Measurements from ENCODE around the gene NPY4R. TPM values are rescaled to one million over a fixed set of nuclear protein-coding genes. Genes with fewer than 3 reads are reported as not detected.
"Not testable (repeated sequence)": the region's sequence is repeated elsewhere in the genome, so short reads cannot be mapped to it uniquely, and the experiment has no call there.

Gene NPY4R
- total RNA-seq, 4 donors from 2014 or later = not detected

GRCh38 chr10:46497401-46497800, 31.6 kb upstream of the NPY4R start:
- H3K9me3 ChIP-seq; H3K4me3 ChIP-seq; intact Hi-C loops (cut with DNase I; ENCODE audit: low total_unique reads): not testable (repeated sequence)

GRCh38 chr10:46491364-46492114, 25.8 kb upstream of the NPY4R start:
- H3K27ac ChIP-seq; H3K27me3 ChIP-seq; DNase-seq; H3K4me3 ChIP-seq; H3K36me3 ChIP-seq; intact Hi-C loops (cut with DNase I; ENCODE audit: low total_unique reads); H3K4me1 ChIP-seq; H3K9me3 ChIP-seq: not testable (repeated sequence)

More at GRCh38 chr10:46497401-46497800, 31.6 kb upstream of the NPY4R start:
- H3K36me3 ChIP-seq, DNase-seq, H3K27ac ChIP-seq, H3K27me3 ChIP-seq, H3K4me1 ChIP-seq: not testable (repeated sequence)

DNA sequence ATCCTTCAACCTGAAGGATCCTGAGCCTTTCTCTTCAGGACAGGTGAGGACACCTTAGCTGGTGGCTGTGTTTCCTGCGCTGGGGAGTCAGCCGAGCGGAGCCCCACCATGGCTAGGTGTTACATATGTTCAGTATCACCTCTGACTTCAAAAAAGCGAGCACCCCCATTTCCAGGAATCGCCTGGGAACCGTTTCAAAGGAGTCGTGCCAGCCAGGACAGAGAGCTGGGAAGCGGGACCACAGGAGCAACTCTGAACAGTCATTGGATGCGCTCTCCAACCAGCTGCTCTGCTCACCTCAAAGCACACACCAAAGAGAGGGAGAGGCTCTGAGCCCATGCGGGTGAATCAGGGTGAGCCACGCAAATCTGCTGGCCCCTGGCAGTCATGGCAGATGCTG, 24.5 kb upstream of the NPY4R start:
- H3K4me1 ChIP-seq; H3K36me3 ChIP-seq; H3K4me3 ChIP-seq; H3K27me3 ChIP-seq; H3K27ac ChIP-seq; H3K9me3 ChIP-seq; DNase-seq; intact Hi-C loops (cut with DNase I; ENCODE audit: low total_unique reads): not testable (repeated sequence)

GRCh38 chr10:46486459-46486858, 20.7 kb upstream of the NPY4R start:
- H3K9me3 ChIP-seq; H3K27me3 ChIP-seq; DNase-seq; H3K4me1 ChIP-seq; H3K27ac ChIP-seq; H3K36me3 ChIP-seq; H3K4me3 ChIP-seq; intact Hi-C loops (cut with DNase I; ENCODE audit: low total_unique reads): not testable (repeated sequence)

GRCh38 chr10:46474746-46475320, 9.1 kb upstream of the NPY4R start:
- H3K27ac ChIP-seq; intact Hi-C loops (cut with DNase I; ENCODE audit: low total_unique reads); H3K27me3 ChIP-seq; H3K36me3 ChIP-seq; H3K4me3 ChIP-seq; H3K4me1 ChIP-seq; DNase-seq; H3K9me3 ChIP-seq: not testable (repeated sequence)

- H3K36me3 ChIP-seq; H3K4me1 ChIP-seq; intact Hi-C loops (cut with DNase I; ENCODE audit: low total_unique reads): not testable (repeated sequence)
Observed at GRCh38 chr10:46473758-46474157, 8.0 kb upstream of the NPY4R start.

GRCh38 chr10:46470134-46470533, 4.4 kb upstream of the NPY4R start:
- H3K4me3 ChIP-seq; DNase-seq; H3K27me3 ChIP-seq; H3K36me3 ChIP-seq; H3K4me1 ChIP-seq; intact Hi-C loops (cut with DNase I; ENCODE audit: low total_unique reads); H3K9me3 ChIP-seq; H3K27ac ChIP-seq: not testable (repeated sequence)

More at GRCh38 chr10:46473758-46474157, 8.0 kb upstream of the NPY4R start:
- not testable (repeated sequence) for H3K27me3 ChIP-seq, H3K9me3 ChIP-seq, H3K4me3 ChIP-seq, DNase-seq, H3K27ac ChIP-seq

- intact Hi-C loops (cut with DNase I; ENCODE audit: low total_unique reads); H3K4me3 ChIP-seq; DNase-seq; H3K36me3 ChIP-seq; H3K27ac ChIP-seq; H3K4me1 ChIP-seq; H3K27me3 ChIP-seq; H3K9me3 ChIP-seq: not testable (repeated sequence)
Observed at GRCh38 chr10:46468119-46468809, 2.5 kb upstream of the NPY4R start.

- H3K27ac ChIP-seq; H3K4me1 ChIP-seq; H3K4me3 ChIP-seq; DNase-seq; H3K36me3 ChIP-seq; H3K9me3 ChIP-seq; H3K27me3 ChIP-seq; intact Hi-C loops (cut with DNase I; ENCODE audit: low total_unique reads): not testable (repeated sequence)
Observed at GRCh38 chr10:46463608-46464007, 2.1 kb downstream of the NPY4R start.

- H3K4me3 ChIP-seq; H3K4me1 ChIP-seq; H3K27ac ChIP-seq; intact Hi-C loops (cut with DNase I; ENCODE audit: low total_unique reads); H3K9me3 ChIP-seq; DNase-seq; H3K27me3 ChIP-seq; H3K36me3 ChIP-seq: not testable (repeated sequence)
Observed at GRCh38 chr10:46462276-46462675, 3.5 kb downstream of the NPY4R start.

- H3K4me3 ChIP-seq; H3K27me3 ChIP-seq; intact Hi-C loops (cut with DNase I; ENCODE audit: low total_unique reads); H3K9me3 ChIP-seq; DNase-seq; H3K4me1 ChIP-seq; H3K36me3 ChIP-seq; H3K27ac ChIP-seq: not testable (repeated sequence)
Observed at GRCh38 chr10:46459579-46459978, 6.2 kb downstream of the NPY4R start.

GRCh38 chr10:46457071-46457470, 8.7 kb downstream of the NPY4R start:
- DNase-seq; intact Hi-C loops (cut with DNase I; ENCODE audit: low total_unique reads); H3K9me3 ChIP-seq; H3K27me3 ChIP-seq; H3K4me1 ChIP-seq; H3K27ac ChIP-seq; H3K4me3 ChIP-seq; H3K36me3 ChIP-seq: not testable (repeated sequence)

DNA sequence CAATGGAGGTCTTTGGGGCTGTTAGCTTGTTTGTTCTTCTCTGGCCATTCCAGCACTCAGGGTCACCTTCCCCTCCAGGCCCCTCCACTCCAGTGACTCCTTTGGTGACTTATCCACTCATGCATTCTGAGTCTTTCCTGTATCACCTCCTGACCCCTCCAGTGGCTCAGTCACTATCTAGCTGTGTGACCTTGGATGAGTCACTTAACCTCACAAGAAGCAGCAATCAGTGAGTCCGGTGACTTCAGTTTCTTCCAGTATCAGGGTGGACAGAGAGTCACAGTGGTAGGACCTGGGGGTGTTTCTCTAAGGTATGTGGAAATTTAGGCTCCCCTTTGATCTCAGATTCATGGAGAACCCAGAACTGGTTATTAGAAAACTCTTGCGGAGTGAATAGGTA, 9.8 kb downstream of the NPY4R start:
- DNase-seq; H3K27ac ChIP-seq; intact Hi-C loops (cut with DNase I; ENCODE audit: low total_unique reads); H3K9me3 ChIP-seq; H3K27me3 ChIP-seq; H3K36me3 ChIP-seq; H3K4me1 ChIP-seq; H3K4me3 ChIP-seq: not testable (repeated sequence)
